ENCODE measurements around the gene COL18A1. TPM values are rescaled to one million over a fixed set of nuclear protein-coding genes. Genes with fewer than 3 reads are reported as not detected.
A peak's percentile ranks its signal among the peaks of the same experiment; 100 is the strongest.

COL18A1 gene
- total RNA-seq, 1 donor from 2014 or later, result 515 TPM

DNA sequence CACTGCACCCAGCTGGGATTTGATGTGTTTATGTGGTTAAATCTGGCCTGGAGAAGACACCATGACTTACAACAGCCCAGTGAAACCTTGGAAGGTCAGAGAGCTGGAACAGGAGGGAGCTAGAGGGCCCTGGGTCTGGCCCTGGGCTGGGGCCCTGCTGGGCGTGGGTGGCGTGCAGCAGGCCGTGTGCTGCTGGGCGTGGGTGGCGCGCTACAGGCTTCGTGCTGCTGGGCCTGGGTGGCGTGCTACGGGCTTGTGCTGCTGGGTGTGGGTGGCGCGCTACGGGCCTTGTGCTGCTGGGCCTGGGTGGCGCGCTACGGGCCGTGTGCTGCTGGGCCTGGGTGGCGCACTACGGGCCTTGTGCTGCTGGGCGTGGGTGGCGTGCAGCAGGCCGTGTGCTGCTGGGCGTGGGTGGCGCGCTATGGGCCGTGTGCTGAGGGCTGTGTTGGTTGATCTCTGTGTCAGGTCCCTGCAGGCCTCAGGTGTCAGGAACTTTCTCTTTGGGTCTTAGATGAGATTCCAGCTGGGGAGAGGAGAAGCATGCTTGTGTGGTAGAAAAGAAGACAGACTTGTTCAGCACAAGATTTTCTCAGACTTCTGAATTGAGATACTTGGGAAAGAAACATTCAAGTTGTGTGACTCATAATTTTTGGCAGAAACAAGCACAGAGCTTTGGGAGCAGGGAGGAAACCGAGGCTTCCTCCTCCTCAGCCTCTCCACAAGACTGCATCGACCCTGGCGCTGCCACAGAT lies 66.0 kb downstream of the COL18A1 start:
- H3K9me3 Mint-ChIP-seq (ENCODE audit: unreplicated experiment), result no peaks in the 10 kb centered on the region
- TF ChIP-seq, protein P1, sequence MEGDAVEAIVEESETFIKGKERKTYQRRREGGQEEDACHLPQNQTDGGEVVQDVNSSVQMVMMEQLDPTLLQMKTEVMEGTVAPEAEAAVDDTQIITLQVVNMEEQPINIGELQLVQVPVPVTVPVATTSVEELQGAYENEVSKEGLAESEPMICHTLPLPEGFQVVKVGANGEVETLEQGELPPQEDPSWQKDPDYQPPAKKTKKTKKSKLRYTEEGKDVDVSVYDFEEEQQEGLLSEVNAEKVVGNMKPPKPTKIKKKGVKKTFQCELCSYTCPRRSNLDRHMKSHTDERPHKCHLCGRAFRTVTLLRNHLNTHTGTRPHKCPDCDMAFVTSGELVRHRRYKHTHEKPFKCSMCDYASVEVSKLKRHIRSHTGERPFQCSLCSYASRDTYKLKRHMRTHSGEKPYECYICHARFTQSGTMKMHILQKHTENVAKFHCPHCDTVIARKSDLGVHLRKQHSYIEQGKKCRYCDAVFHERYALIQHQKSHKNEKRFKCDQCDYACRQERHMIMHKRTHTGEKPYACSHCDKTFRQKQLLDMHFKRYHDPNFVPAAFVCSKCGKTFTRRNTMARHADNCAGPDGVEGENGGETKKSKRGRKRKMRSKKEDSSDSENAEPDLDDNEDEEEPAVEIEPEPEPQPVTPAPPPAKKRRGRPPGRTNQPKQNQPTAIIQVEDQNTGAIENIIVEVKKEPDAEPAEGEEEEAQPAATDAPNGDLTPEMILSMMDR (IDR thresholded peaks at IDR 0.05), result no peak
- peak overlapping the region; percentile 95 for H3K27ac Mint-ChIP-seq (ENCODE audit: unreplicated experiment)
- H3K4me3 Mint-ChIP-seq (ENCODE audit: unreplicated experiment), result peak overlapping the region; percentile 49
- no peak for DNase-seq (ENCODE audit: extremely low spot score, unreplicated experiment)
- H3K36me3 Mint-ChIP-seq (ENCODE audit: unreplicated experiment), result peaks cover 8% of the 10 kb centered on the region
- peaks cover 54% of the 10 kb centered on the region for H3K4me1 Mint-ChIP-seq (ENCODE audit: unreplicated experiment)
- H3K27me3 Mint-ChIP-seq (ENCODE audit: unreplicated experiment), result no peaks in the 10 kb centered on the region

DNA sequence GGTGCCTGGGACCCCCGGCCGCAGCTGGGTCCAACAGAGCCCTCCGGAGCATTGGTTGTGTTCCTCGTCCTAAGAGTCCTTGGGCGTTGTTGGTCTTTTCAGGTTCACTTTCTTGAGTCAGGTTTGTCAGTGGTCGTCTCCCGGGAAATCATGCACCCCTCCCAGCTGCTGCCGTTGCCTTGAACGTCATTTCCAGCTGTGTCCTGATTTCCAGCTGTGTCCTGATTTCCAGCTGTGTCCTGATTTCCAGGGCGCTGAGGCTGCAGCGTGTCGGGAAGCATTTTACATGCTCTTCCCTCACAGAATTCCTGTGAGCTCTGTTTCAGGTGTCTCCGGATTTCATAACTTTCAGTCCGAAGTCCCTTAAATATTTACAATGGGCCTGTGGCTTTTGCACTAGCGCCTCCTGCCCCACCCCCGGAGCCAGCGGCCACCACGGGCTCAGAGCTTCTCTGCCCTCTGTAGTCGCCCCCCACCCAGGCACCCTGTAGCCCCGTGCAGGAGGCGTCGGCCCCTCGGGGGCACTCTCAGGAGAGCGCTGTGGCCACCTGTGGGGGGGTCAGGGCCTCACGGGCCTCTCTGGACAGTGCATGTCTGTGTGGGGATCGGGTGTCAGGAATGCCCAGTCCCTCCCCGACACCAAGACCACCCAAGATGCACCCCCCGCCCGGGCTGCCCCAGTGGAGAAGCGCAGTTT lies 66.7 kb downstream of the COL18A1 start:
- no peak for DNase-seq (ENCODE audit: extremely low spot score, unreplicated experiment)
- Mint-ChIP-seq H3K4me1 (ENCODE audit: unreplicated experiment) (peaks cover 51% of the 10 kb centered on the region), H3K27me3 (ENCODE audit: unreplicated experiment) (no peaks in the 10 kb centered on the region), H3K4me3 (ENCODE audit: unreplicated experiment) (peak overlapping the region; percentile 49), H3K36me3 (ENCODE audit: unreplicated experiment) (peaks cover 10% of the 10 kb centered on the region), H3K27ac (ENCODE audit: unreplicated experiment) (peak overlapping the region; percentile 95), H3K9me3 (ENCODE audit: unreplicated experiment) (no peaks in the 10 kb centered on the region)
- TF ChIP-seq, protein P1 (IDR thresholded peaks at IDR 0.05), result no peak

DNA sequence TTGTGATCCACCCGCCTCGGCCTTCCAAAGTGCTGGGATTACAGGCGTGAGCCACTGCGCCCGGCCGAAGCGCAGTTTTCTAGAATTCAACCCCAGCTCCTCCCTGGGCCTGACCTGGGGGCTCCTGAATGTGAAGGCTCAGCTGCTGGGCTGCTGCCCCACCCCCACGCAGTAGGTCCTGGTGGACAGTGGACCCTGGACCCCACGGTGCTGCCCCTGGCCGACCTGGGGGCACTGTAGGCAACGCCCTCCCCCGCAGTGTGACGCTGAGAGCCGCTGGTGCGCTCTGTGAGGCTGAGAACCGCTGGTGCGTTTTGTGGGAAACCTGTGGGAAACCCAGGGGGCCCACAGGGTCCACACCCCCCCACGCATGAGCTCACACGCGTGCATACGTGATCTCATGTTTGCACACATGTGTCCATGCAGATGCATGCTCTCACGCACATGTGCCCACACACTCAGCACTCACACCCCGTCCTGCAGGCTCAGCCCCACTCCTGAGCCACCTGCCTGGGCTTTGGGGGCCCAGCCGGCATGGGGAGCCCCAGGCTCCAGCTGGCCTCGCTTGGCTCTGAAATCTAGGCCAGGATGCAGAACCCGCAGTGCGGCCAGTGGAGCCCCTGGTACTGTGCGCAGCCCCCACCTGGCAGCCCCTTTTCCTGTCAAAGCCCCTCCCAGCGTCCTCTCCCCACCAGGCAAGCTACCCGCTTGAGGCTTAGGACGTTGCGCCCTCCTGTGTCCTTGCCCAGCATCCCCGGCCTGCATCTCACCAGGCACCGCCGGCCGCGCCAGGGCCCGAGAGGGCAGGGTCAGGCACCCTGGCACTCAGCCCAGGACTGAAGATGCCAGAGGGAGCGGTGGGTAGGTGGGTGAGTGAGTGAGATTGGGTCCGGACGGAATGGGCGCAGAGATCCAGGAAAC lies 67.7 kb downstream of the COL18A1 start:
- TF ChIP-seq, protein P1 (IDR thresholded peaks at IDR 0.05), result no peak
- Mint-ChIP-seq H3K27ac (ENCODE audit: unreplicated experiment) (peak overlapping the region; percentile 95), H3K4me1 (ENCODE audit: unreplicated experiment) (peaks cover 44% of the 10 kb centered on the region)

DNA sequence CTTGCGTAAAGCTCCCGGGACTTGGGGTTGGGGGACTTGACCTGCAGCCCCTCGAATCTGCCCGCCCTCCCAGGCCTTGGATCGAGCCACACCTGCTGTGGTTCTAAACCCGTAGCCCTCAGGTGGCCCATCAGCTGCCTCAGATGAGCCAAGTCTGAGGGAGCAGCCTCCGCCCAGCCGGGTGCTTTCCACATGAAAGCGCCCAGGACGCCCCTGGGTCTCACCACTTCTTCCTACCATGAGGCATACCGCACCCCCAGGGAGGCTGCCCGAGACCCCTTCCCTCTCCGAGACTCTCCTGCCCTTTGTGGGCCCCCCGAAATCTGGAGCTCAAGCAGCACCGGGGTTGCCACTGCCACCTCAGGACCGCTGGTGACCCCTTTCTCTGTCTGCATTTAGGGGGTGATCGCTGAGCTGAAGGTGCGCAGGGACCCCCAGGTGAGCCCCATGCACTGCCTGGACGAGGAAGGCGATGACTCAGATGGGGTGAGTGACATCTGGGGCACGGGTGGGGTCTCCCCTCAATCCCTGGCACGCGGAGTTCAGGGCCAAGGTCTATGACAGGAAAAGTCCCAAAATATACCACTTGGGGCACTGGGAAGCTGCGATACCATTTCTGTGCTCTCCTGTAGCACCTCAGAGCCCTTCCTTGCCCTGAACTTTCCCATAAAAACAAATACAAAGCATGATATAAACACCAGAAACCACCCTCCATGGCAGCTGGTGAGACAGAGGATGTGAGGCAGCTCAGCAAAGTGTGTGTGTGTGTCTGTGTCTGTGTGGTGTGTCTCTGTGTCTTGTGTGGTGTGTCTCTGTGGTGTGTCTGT lies 68.7 kb downstream of the COL18A1 start:
- Mint-ChIP-seq H3K27me3 (ENCODE audit: unreplicated experiment) (no peaks in the 10 kb centered on the region), H3K27ac (ENCODE audit: unreplicated experiment) (peak overlapping the region; percentile 12), H3K4me3 (ENCODE audit: unreplicated experiment) (no peak overlapping the region), H3K9me3 (ENCODE audit: unreplicated experiment) (no peaks in the 10 kb centered on the region), H3K36me3 (ENCODE audit: unreplicated experiment) (peaks cover 9% of the 10 kb centered on the region), H3K4me1 (ENCODE audit: unreplicated experiment) (peaks cover 48% of the 10 kb centered on the region)
- TF ChIP-seq, protein P1 (IDR thresholded peaks at IDR 0.05), result no peak
- DNase-seq (ENCODE audit: extremely low spot score, unreplicated experiment), result no peak

More for the DNA sequence above, 67.7 kb downstream of the COL18A1 start:
- Mint-ChIP-seq H3K9me3 (ENCODE audit: unreplicated experiment) (no peaks in the 10 kb centered on the region), H3K4me3 (ENCODE audit: unreplicated experiment) (no peak overlapping the region), H3K27me3 (ENCODE audit: unreplicated experiment) (no peaks in the 10 kb centered on the region), H3K36me3 (ENCODE audit: unreplicated experiment) (peaks cover 9% of the 10 kb centered on the region)
- no peak for DNase-seq (ENCODE audit: extremely low spot score, unreplicated experiment)

Measured in osteocyte (in vitro differentiated cells).